D341Med (cell line): ENCODE results near the gene CDK6.

Source experiments
- DNase-seq: peaks from one replicate; pipeline ENCODE4 v3.0.0; 2012; ENCODE audit warnings: low spot score

Gene CDK6

GRCh38 chr7:92826258-92826938 lies 10.0 kb downstream of the CDK6 start:
- DNase-seq, result no peak

- DNase-seq, result no peak
These were observed 11.4 kb downstream of the CDK6 start for GRCh38 chr7:92824901-92825480.

DNA sequence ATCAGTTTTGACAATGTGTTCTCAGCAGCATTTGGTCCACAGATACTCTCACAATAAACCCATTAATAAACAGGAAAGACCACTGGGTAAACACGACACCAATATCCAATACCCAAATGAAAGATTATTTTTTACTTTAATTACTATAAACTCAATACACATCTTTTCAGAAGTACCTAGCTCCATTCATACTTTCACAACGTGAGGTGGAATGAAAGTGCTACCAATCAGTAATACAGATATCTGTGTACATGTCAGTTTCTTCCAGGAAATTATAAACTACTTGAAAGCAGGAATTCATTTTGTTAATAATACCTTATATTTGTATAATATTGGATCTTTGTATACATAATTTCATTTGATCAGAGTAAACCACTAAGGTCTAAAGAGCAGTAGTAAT lies 11.9 kb downstream of the CDK6 start:
- no peak for DNase-seq

DNA sequence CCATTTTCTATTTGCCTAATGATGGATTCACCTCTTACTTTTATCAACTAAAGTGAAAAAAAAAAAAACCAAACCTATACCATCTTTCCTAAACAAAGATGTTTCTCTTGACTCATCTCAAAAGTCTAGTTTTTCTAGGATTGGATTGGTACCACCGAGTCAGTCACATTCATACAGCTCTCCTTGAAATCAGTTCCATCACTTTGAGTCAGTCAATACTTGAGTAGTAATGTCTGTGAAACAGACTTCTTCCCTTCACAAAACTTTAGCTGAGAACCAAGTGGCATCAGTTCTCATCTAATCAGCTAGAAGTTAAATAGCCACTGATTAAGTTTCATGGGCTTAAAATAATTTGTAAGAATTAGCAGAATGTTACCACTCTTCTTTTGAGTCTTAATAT lies 13.3 kb downstream of the CDK6 start:
- no peak for DNase-seq

DNA sequence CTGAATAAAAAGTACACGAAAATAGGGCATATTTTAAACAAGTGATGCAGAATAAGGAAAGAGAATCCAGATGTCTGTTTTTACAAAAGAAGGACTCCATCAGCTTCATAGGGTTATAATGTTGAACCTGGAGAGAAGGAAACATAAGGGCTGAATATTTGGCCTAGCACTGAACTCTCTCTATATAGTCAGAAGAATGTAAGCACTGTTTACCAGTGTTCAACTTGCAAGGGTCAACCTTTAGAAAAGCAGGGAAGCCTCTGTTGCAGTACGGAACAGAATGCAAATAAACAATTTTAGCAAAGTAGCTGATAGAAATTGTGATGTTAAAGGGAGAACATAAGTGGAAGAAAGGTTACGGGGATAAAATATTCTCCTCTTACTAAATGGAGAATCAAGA lies 16.2 kb downstream of the CDK6 start:
- no peak for DNase-seq

GRCh38 chr7:92817398-92817797 lies 19.0 kb downstream of the CDK6 start:
- DNase-seq, result no peak

DNA sequence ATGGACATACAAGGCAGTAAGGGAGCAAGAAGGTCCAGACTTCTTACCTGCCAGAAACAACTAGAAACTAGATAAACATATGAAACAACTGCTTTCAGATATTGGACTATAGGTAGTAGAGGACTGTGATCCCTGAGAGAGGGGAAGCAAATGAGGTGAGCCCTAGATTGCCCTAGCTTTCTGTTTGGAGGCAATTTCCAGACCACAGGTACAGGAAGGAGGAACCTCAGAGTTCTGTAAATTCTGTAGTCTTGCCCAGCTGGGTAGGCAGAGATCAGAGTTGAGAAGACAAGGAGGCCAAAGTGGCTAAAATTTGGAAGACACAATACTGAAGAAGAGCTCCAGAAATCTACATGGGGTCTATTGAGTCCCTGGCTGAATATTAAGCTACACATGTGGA lies 21.0 kb downstream of the CDK6 start:
- no peak for DNase-seq

DNA sequence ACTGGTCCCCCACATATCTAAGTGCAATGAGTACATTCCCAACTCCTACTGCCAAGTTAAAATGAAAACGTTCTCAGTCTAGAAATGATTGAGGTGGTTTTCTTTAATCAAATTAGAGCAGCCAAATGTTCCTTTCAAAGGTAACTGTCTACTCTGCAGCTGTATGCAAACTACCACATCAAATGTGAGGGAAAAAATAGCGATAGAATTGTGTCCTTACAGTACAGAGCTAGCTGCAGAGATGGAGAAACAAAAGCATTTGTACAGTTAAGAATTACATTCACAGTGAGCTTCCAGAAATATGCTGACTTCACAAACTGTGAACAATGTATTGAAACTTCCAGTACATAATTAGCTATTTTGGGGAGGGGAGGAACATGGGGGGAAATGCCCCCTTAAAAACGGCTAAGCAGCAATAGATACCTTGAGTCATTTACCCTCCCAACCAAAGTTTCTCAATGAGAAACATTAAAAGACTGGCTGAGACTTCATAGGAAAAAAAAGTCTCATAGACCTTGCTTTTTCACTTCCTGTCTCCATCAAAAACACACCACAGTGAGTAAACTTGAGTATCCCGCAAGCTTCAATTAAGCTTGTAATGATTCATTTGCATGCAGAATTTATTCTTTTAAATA lies 22.9 kb downstream of the CDK6 start:
- DNase-seq, result no peak

DNA sequence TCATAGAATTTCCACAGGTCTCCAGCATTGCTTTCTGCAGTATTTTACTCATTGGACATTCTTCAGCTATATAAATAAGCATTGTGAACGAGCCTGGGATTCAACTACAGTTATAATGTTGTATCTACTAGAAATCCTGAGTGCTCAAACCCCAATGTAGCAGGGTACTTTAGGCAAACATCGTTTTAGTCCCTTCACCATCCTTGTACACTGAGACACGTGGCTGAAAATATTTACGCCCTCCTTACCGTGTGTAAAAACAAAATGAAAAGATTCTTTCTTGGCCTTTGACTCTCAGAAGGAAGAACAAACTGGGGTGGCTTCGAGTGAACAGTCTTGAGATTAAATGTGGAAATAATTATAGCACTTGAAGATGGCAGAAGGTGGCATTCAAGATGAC lies 25.2 kb downstream of the CDK6 start:
- no peak for DNase-seq

GRCh38 chr7:92809760-92810573 lies 26.4 kb downstream of the CDK6 start:
- DNase-seq, result no peak

DNA sequence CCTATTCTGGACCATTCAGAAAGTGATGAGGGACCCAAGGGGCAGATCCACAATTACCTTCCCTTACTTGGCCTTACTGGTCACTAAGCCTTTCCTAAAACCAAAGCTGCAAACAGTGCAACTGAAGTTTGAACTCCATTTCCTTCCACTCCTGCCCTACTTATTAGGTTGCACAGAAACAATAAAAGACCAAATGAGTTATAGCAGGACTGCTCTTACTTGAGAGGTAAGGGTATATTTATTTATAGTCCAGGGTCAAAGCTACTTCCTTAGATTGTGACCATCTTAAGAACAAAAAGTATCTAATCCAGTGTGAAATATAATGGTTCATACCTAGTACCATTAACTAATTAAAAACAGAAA lies 27.0 kb downstream of the CDK6 start:
- DNase-seq, result no peak

- DNase-seq, result no peak
These were observed 27.7 kb downstream of the CDK6 start for GRCh38 chr7:92808635-92809034.

DNA sequence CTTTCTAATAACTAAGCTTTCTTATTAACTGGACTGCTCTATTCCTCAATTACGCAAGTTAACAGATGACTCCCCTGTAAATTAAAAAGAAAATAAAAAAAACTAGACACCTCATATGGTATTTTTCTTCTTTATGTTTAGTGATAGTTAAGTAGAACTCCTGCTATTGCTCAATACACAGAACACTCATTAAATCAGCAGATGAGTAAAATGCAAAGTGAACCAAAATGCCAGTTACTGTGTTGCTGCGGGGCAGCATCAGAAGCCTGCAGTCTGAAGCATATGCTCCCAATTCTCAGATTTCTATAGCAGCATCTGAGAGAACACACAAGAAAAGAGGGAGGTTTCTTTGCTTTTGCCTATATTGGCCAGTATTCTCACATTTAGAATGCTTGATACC lies 28.4 kb downstream of the CDK6 start:
- DNase-seq, result no peak

DNA sequence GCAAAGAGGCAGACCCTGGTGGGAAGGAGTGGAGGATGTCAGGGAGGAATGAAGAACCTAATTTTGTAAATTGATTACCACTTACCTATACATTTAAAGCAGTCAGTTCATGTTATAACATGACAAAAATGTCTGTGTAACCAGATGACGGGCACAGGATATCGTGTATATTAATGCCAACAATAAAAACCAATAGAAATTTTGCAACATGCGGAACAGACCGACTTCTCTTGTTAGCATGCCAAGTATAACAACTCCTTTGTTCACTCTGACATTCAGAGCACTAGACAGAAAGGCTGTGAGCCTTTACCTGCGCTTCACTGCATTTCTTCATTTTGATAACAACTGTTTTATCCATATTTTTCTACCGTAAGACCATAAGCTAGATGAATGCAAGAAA lies 29.9 kb downstream of the CDK6 start:
- DNase-seq, result no peak

DNA sequence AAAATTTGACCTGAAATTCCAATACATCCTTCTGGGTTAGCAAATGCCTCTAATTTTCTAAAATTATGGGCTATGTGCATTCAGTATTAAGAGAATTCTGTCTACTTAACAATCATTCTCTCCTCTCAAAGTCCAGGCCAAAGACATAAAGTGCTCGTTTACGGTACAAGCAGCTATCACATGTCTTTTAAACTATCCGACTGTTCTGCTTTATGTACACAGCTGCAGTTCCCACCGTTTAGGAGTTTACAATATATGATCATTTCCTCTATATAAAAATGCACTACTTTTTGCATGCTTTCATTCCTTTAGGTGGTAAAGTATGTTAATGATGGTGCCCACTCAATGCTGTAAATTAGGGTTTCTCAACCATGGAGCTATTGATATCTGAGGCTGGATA lies 34.0 kb downstream of the CDK6 start:
- DNase-seq, result no peak

DNA sequence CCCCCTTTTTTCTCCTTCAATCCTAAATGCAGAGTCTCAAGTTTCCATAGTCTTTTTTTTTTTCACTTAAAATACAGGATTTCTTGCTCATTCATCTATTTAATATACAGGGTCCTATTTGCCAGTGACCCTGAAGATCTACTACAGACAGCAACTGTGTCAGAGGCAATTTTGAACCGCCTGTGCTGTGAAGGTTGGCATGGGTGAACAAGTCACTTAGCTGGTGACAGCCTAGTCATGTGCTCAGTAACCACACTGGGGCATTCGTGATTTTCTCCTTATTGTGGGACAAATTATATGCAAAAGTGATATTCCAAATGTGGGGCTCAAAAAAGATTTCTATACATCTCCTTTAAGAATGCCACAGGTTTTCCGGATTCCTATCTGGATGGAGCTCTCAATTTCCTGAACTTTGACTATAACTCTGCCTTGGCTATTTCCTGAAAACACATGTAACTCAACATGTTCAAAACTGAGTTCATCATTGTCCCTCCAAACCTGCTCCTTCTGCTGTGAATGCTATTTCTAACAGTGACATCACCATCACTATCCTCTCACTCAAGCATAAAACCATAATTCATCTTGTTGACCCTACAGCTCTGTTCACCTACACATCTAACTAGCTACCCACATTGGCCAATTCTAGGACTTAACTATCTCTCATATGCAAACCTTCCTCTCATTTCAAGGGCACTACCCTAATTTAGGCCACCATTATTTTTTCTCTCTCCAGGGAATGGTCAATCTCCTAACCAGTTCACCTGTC lies 36.7 kb downstream of the CDK6 start:
- no peak for DNase-seq

DNA sequence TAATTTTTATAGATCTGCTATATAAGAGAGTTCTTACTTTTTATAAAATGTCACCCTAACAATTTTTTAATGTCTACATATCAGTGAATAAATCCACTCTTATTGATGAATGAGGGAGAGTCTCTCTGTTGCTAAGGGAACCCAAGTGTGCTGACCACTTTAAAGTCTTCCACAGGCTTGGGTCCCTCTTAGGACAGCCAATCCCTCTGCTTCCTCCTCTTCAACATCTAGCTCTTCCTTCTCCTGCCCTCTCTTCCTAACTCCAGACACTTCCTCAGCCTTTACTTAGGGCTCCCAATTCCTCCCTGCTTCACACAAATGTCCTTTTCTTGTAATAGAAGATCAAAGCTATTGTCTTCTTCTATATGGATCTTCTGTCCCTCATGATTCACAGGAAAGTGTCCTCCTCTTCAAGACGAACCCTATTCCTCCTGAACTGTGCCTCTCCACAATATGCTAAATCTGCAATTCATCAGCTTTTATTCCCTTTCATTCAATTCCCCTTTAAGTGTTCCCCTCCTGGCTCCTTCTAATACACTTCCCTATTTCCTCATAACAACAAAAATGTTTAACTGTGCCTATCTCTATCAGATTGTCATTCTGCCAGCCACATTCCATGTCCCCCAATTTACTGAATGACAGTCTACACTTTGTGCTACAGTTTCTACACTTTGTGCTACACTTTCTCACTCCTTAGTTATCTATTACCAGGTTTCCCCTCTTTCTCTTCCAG lies 37.7 kb downstream of the CDK6 start:
- no peak for DNase-seq

DNA sequence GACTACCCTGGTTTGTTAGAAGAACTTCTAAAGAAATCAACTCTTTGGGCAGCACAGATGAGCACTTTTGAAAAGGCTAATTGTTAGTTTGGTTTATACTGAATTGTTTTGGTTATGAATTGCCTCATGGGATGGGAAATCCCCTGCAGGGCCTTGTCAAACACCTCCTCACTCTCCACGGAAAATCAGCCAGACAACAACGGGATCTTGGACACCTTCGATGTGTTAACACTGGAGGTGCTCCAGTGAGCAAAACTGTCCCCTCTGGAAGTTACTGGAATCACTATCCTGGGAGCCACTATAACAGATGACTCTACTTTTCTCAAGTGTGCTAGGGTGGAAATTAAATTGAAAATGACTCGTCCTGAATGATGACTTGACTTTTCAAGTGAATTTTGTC lies 38.7 kb downstream of the CDK6 start:
- DNase-seq, result no peak

GRCh38 chr7:92797284-92797683 lies 39.1 kb downstream of the CDK6 start:
- no peak for DNase-seq

DNA sequence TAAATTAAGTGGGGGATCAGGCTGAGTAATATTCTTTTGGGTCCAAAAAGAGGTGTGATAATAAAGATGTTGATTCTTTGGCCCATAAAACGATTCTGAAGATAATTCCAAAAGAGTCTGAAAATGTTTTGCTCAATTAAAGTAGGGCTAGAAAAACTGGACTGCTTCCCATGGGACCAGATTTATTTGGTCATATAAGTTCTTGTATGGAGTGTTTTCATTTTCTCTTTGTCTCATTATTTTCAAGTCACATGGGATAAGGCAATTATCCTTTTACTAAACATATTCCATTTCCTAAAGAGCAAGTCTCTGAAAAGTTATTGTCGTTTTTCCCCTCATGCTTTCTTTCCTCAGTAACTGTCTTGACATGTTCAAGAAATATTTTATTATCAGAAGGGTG lies 41.5 kb downstream of the CDK6 start:
- no peak for DNase-seq

- DNase-seq, result no peak
These were observed 42.0 kb downstream of the CDK6 start for GRCh38 chr7:92794391-92794790.
